GM23248 (cell line): ENCODE results near the gene AGO3.

Source experiments
- EZH2 ChIP-seq: fragments of 200-600 bp; sonication (generic); IDR thresholded peaks from 2 replicates; pipeline ENCODE4 v1.6.1; 2018; ENCODE audit warnings: antibody characterized with exemption, mild to moderate bottlenecking; ENCODE audit not compliant: insufficient read depth, poor library complexity, severe bottlenecking
- EZH2phosphoT487 ChIP-seq: fragments of 200-600 bp; sonication (generic); IDR thresholded peaks from 2 replicates; pipeline ENCODE4 v1.6.1; 2018; ENCODE audit warnings: antibody characterized with exemption, moderate library complexity, mild to moderate bottlenecking, low read depth; ENCODE audit not compliant: insufficient read depth

DNA sequence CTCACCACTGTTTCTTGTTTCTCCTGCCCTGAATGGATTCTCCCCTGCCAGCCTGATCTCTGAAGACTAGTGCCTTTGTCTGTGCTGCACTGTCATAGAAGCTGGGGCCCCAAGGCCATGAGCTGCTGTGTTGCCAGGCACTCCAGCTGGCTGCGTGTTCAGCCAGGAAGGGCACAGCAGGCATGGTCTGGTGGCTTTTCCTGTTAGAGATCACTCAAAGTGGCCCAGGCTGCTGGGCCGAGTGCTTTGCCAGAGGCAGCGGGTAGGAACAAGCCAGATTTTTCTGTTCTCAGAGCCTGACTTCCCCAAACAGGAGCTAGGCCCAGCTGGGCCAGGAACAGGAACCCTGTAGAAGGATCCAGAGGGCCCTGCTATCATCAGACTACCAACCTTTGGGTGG lies 163.0 kb downstream of the AGO3 start:
- TF ChIP-seq EZH2 = no peak
- no peak for TF ChIP-seq EZH2phosphoT487
